Neural progenitor cell (in vitro differentiated cells): ENCODE results near the gene NMNAT1. TPM values are rescaled to one million over a fixed set of nuclear protein-coding genes. Genes with fewer than 3 reads are reported as not detected.

Experiments used
- DNase-seq: peaks from one replicate; pipeline ENCODE4 v3.0.0-alpha.2; 2016; ENCODE audit warnings: low spot score
- H2AFZ ChIP-seq: fragments of 200-600 bp; sonication (generic); replicated peaks from 2 replicates; pipeline ENCODE4 v1.6.1; 2016; ENCODE audit warnings: antibody characterized with exemption
- H3F3A ChIP-seq: fragments of 200-600 bp; sonication (generic); 2 replicates; pipeline ENCODE4 v1.6.1; 2016; ENCODE audit warnings: antibody characterized with exemption, low read depth
- H3K27ac ChIP-seq: fragments of 200-600 bp; sonication (generic); 2 replicates; pipeline ENCODE4 v1.5.1; 2016; ENCODE audit warnings: mild to moderate bottlenecking
- H3K27me3 ChIP-seq: fragments of 200-600 bp; sonication (generic); 2 replicates; pipeline ENCODE4 v1.6.1; 2016; ENCODE audit warnings: mild to moderate bottlenecking, moderate library complexity
- H3K36me3 ChIP-seq: fragments of 200-600 bp; sonication (generic); 2 replicates; pipeline ENCODE4 v1.5.1; 2016
- H3K4me1 ChIP-seq: fragments of 200-600 bp; sonication (generic); 2 replicates; pipeline ENCODE4 v1.6.1; 2016; ENCODE audit warnings: mixed run types
- H3K4me2 ChIP-seq: fragments of 200-600 bp; sonication (generic); 2 replicates; pipeline ENCODE4 v1.6.1; 2016
- H3K4me3 ChIP-seq: fragments of 200-600 bp; sonication (generic); 2 replicates; pipeline ENCODE4 v1.5.1; 2016
- H3K79me2 ChIP-seq: fragments of 200-600 bp; sonication (generic); 2 replicates; pipeline ENCODE4 v1.6.1; 2016; ENCODE audit warnings: low read depth
- H3K9ac ChIP-seq: fragments of 200-600 bp; sonication (generic); 2 replicates; pipeline ENCODE4 v1.6.1; 2016
- H3K9me3 ChIP-seq: fragments of 200-600 bp; sonication (generic); 2 replicates; pipeline ENCODE4 v1.5.1; 2016; ENCODE audit warnings: low read depth
- H4K20me1 ChIP-seq: fragments of 200-600 bp; sonication (generic); 2 replicates; pipeline ENCODE4 v1.6.1; 2016; ENCODE audit warnings: low read depth
- H3K27ac Mint-ChIP-seq: 3 replicates; pipeline ENCODE4 v1.8.0; 2021; ENCODE audit warnings: mixed read lengths
- H3K27me3 Mint-ChIP-seq: 2 replicates; pipeline ENCODE4 v1.8.0; 2022; ENCODE audit warnings: low read depth, mild to moderate bottlenecking, inconsistent platforms, moderate library complexity, mixed read lengths; ENCODE audit not compliant: insufficient read depth
- H3K36me3 Mint-ChIP-seq: 3 replicates; pipeline ENCODE4 v1.8.0; 2021; ENCODE audit warnings: mixed read lengths
- H3K4me1 Mint-ChIP-seq: 3 replicates; pipeline ENCODE4 v1.8.0; 2021; ENCODE audit warnings: mixed read lengths
- H3K4me3 Mint-ChIP-seq: 3 replicates; pipeline ENCODE4 v1.8.0; 2021; ENCODE audit warnings: mild to moderate bottlenecking, moderate library complexity, mixed read lengths
- H3K9me3 Mint-ChIP-seq: 3 replicates; pipeline ENCODE4 v1.8.0; 2020; ENCODE audit warnings: mixed read lengths
- EZH2 ChIP-seq: fragments of 200-600 bp; sonication (generic); IDR thresholded peaks from 2 replicates; pipeline ENCODE4 v1.6.1; 2017; ENCODE audit warnings: antibody characterized with exemption, mild to moderate bottlenecking, moderate library complexity
- EZH2phosphoT487 ChIP-seq: fragments of 200-600 bp; sonication (generic); IDR thresholded peaks from 2 replicates; pipeline ENCODE4 v1.6.1; 2017; ENCODE audit warnings: antibody characterized with exemption
- total RNA-seq: library from RNA; depleted of rRNA; stranded (reverse); fragments of >200 nt; gene quantifications from 2 replicates; pipeline ENCODE4 v1.2.3, GENCODE V29; 2015; ENCODE audit warnings: low replicate concordance
- TF ChIP-seq, protein P1 (sequence below): fragments of 200-600 bp; sonication (generic); IDR thresholded peaks from 2 replicates; pipeline ENCODE4 v1.5.1; 2017; ENCODE audit warnings: antibody characterized with exemption, mild to moderate bottlenecking

Gene NMNAT1
- total RNA-seq, 1 donor from 2014 or later: 14.6 TPM

DNA sequence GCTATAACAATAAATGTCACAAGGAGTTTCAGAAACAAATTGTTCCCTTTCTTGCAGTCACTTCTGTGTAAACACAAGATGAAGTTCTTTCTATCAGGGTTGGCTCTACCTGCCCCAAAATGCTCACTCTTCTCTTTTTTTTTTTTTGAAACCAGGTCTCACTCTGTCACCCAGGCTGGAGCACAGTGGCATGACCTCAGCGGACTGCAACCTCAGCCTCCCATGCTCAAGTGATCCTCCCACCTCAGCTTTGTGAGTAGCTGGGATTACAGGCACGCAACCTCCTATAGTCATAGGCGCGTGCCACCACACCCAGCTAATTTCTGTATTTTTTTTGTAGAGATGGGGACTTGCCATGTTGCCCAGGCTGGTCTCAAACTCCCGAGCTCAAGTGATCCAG, 22.7 kb upstream of the NMNAT1 start:
- Mint-ChIP-seq H3K9me3 (no peaks in the 10 kb centered on the region), H3K27me3 (peaks cover 2% of the 10 kb centered on the region)
- H3K9ac ChIP-seq: no peak overlapping the region

DNA sequence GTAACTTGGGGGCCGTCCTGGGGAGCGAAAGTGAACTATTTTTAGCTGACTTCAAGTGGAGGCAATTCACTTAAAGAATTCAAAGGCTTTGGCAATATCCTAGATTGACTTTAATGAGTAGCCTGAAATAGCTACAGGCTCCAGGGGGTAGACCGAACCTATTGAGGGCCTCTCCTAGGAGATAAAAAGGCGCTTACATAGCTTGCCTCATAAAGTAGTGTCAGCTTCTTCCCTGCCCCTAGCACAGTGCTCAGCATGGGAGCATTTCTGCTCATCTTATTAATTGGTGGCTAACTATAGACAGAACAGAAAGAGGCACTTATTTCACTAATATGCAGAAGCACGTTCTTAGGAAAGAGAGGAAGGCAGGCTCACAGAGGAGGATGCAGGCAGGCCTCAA, 20.9 kb upstream of the NMNAT1 start:
- Histone ChIP-seq H3F3A (peaks cover 43% of the 10 kb centered on the region), H3K27me3 (no peaks in the 10 kb centered on the region), H3K27ac (peak overlapping the region; percentile 87), H3K4me2 (peak overlapping the region; percentile 66), H3K9me3 (no peaks in the 10 kb centered on the region), H3K4me3 (peak overlapping the region; percentile 10), H3K79me2 (no peaks in the 10 kb centered on the region), H2AFZ (no peak overlapping the region), H3K4me1 (peaks cover 37% of the 10 kb centered on the region), H3K9ac (no peak overlapping the region), H4K20me1 (no peaks in the 10 kb centered on the region), H3K36me3 (no peaks in the 10 kb centered on the region)
- peak overlapping the region; percentile 75 for H3K27ac Mint-ChIP-seq
- H3K4me3 Mint-ChIP-seq: peak overlapping the region; percentile 37
- H3K27me3 Mint-ChIP-seq: peaks cover 2% of the 10 kb centered on the region
- peaks cover 53% of the 10 kb centered on the region for H3K4me1 Mint-ChIP-seq
- TF ChIP-seq EZH2 (no peak), EZH2phosphoT487 (no peak)
- TF ChIP-seq, protein P1, sequence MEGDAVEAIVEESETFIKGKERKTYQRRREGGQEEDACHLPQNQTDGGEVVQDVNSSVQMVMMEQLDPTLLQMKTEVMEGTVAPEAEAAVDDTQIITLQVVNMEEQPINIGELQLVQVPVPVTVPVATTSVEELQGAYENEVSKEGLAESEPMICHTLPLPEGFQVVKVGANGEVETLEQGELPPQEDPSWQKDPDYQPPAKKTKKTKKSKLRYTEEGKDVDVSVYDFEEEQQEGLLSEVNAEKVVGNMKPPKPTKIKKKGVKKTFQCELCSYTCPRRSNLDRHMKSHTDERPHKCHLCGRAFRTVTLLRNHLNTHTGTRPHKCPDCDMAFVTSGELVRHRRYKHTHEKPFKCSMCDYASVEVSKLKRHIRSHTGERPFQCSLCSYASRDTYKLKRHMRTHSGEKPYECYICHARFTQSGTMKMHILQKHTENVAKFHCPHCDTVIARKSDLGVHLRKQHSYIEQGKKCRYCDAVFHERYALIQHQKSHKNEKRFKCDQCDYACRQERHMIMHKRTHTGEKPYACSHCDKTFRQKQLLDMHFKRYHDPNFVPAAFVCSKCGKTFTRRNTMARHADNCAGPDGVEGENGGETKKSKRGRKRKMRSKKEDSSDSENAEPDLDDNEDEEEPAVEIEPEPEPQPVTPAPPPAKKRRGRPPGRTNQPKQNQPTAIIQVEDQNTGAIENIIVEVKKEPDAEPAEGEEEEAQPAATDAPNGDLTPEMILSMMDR: no peak
- H3K9me3 Mint-ChIP-seq: no peaks in the 10 kb centered on the region
- H3K36me3 Mint-ChIP-seq: peaks cover 1% of the 10 kb centered on the region
- DNase-seq: peak; percentile 64

More for the DNA sequence above, 22.7 kb upstream of the NMNAT1 start:
- Histone ChIP-seq H3K4me2 (no peak overlapping the region), H3K4me1 (peaks cover 32% of the 10 kb centered on the region), H3K9me3 (no peaks in the 10 kb centered on the region), H3K27ac (no peak overlapping the region), H3K36me3 (no peaks in the 10 kb centered on the region), H3K27me3 (no peaks in the 10 kb centered on the region), H3K4me3 (no peak overlapping the region), H3K79me2 (no peaks in the 10 kb centered on the region), H3F3A (peaks cover 29% of the 10 kb centered on the region), H2AFZ (no peak overlapping the region), H4K20me1 (no peaks in the 10 kb centered on the region)
- H3K4me3 Mint-ChIP-seq: no peak overlapping the region
- DNase-seq: no peak
- peak overlapping the region; percentile 78 for H3K27ac Mint-ChIP-seq
- H3K4me1 Mint-ChIP-seq: peaks cover 45% of the 10 kb centered on the region
- H3K36me3 Mint-ChIP-seq: no peaks in the 10 kb centered on the region
- TF ChIP-seq EZH2phosphoT487: no peak
- TF ChIP-seq EZH2: no peak
- TF ChIP-seq, protein P1: no peak

DNA sequence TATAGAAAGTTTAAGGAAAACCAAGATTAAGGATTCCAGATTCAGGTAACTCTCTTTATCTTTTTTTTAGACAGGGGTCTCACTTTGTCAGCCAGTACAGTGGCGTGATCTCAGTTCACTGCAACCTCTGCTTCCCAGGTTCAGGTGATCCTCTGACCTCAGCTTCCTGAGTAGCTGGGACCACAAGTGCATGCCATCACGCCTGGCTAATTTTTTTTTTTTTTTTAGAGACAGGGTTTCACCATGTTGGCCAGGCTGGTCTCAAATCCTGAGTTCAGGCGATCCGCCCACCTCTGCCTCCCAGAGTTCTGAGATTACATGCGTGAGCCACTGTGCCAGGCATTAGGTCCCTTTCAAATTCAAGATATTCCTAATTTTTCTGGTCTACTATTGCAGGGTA, 16.0 kb upstream of the NMNAT1 start:
- peaks cover 58% of the 10 kb centered on the region for H3F3A ChIP-seq
- DNase-seq: no peak
- H3K9ac ChIP-seq: no peak overlapping the region
- H3K27ac ChIP-seq: peak overlapping the region; percentile 80
- H3K4me2 ChIP-seq: peak overlapping the region; percentile 62
- peak overlapping the region; percentile 27 for H3K4me3 Mint-ChIP-seq
- peaks cover 10% of the 10 kb centered on the region for H3K36me3 Mint-ChIP-seq
- TF ChIP-seq EZH2phosphoT487 (no peak), EZH2 (no peak)
- TF ChIP-seq, protein P1: no peak
- peaks cover 12% of the 10 kb centered on the region for H3K36me3 ChIP-seq
- no peaks in the 10 kb centered on the region for H3K27me3 Mint-ChIP-seq
- no peaks in the 10 kb centered on the region for H3K27me3 ChIP-seq
- peaks cover 57% of the 10 kb centered on the region for H3K4me1 Mint-ChIP-seq
- no peaks in the 10 kb centered on the region for H3K9me3 ChIP-seq
- no peaks in the 10 kb centered on the region for H3K79me2 ChIP-seq
- H3K4me1 ChIP-seq: peaks cover 53% of the 10 kb centered on the region
- H2AFZ ChIP-seq: no peak overlapping the region
- no peak overlapping the region for H3K27ac Mint-ChIP-seq
- no peaks in the 10 kb centered on the region for H3K9me3 Mint-ChIP-seq
- H4K20me1 ChIP-seq: no peaks in the 10 kb centered on the region
- no peak overlapping the region for H3K4me3 ChIP-seq
